ENCODE measurements around the gene TMEM184A.

The TMEM184A gene

GRCh38 chr7:1539882-1540775 lies 15.9 kb downstream of the TMEM184A start:
- Histone ChIP-seq H3K4me1 (ENCODE audit: low read length) (no peaks in the 10 kb centered on the region), H3K79me2 (ENCODE audit: low read length) (peaks cover 41% of the 10 kb centered on the region), H2AFZ (ENCODE audit: low read depth, low read length) (no peak overlapping the region), H3K36me3 (replicated peaks; ENCODE audit: low read depth, low read length) (no peaks in the 10 kb centered on the region), H4K20me1 (ENCODE audit: insufficient read depth, low read length) (peaks cover 33% of the 10 kb centered on the region), H3K4me2 (ENCODE audit: low read length) (no peak overlapping the region), H3K27me3 (ENCODE audit: low read depth, low read length) (no peaks in the 10 kb centered on the region), H3K9ac (ENCODE audit: low read length) (no peak overlapping the region), H3K9me3 (ENCODE audit: insufficient read depth, low read length) (no peaks in the 10 kb centered on the region), H3K4me3 (ENCODE audit: low read length) (no peak overlapping the region), H3K27ac (ENCODE audit: low read length) (no peak overlapping the region)
- TF ChIP-seq EZH2phosphoT487 (IDR thresholded peaks at IDR 0.05; ENCODE audit: low read depth): no peak
- TF ChIP-seq, protein P1, sequence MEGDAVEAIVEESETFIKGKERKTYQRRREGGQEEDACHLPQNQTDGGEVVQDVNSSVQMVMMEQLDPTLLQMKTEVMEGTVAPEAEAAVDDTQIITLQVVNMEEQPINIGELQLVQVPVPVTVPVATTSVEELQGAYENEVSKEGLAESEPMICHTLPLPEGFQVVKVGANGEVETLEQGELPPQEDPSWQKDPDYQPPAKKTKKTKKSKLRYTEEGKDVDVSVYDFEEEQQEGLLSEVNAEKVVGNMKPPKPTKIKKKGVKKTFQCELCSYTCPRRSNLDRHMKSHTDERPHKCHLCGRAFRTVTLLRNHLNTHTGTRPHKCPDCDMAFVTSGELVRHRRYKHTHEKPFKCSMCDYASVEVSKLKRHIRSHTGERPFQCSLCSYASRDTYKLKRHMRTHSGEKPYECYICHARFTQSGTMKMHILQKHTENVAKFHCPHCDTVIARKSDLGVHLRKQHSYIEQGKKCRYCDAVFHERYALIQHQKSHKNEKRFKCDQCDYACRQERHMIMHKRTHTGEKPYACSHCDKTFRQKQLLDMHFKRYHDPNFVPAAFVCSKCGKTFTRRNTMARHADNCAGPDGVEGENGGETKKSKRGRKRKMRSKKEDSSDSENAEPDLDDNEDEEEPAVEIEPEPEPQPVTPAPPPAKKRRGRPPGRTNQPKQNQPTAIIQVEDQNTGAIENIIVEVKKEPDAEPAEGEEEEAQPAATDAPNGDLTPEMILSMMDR (IDR thresholded peaks at IDR 0.05; ENCODE audit: low read depth, low read length): no peak

DNA sequence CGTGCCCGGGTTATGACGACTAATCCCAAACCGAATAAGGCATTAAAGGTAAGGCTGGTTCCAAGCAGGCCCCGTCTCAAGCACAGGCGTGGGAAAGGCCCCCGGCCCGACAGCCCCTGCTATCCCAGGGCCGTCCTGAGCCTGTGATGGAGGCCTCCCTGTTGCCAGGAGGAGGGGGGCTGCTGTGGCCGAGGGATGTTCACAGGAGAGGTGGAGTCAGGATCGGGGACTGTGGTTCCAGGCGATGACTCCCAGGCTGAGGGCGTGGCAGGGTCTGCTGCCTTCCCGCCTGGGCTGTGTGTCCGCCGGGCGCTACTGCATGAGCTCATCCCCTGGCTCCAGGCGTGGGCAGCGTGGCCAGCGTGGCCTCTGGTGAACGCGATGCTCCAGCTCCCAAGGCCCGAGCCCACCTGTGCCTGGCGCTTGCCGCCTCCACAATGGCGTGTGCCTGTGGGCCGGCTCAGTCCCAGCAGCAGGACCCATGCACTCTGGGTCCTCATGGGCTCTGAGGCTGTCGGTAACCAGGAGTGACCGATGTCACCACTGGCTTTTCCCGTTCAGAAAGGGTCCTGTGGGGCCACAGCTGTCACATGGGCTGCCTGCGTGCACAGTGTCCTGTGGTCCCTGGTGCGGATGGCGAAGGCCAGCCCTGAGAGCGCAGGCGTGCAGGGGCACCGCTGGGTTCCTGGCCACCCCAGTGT lies 16.7 kb downstream of the TMEM184A start:
- H3K9me3 ChIP-seq (ENCODE audit: insufficient read depth, low read length): no peaks in the 10 kb centered on the region
- no peak overlapping the region for H2AFZ ChIP-seq (ENCODE audit: low read depth, low read length)
- no peak overlapping the region for H3K4me2 ChIP-seq (ENCODE audit: low read length)
- TF ChIP-seq, protein P1 (IDR thresholded peaks at IDR 0.05; ENCODE audit: low read depth, low read length): no peak
- TF ChIP-seq EZH2phosphoT487 (IDR thresholded peaks at IDR 0.05; ENCODE audit: low read depth): no peak
- no peak overlapping the region for H3K9ac ChIP-seq (ENCODE audit: low read length)
- H3K27me3 ChIP-seq (ENCODE audit: low read depth, low read length): no peaks in the 10 kb centered on the region
- no peak overlapping the region for H3K27ac ChIP-seq (ENCODE audit: low read length)
- H3K79me2 ChIP-seq (ENCODE audit: low read length): peaks cover 49% of the 10 kb centered on the region
- no peak overlapping the region for H3K4me3 ChIP-seq (ENCODE audit: low read length)
- H3K4me1 ChIP-seq (ENCODE audit: low read length): peaks cover 2% of the 10 kb centered on the region
- peaks cover 39% of the 10 kb centered on the region for H4K20me1 ChIP-seq (ENCODE audit: insufficient read depth, low read length)
- no peaks in the 10 kb centered on the region for H3K36me3 ChIP-seq (replicated peaks; ENCODE audit: low read depth, low read length)

- Histone ChIP-seq H3K9ac (ENCODE audit: low read length) (no peak overlapping the region), H4K20me1 (ENCODE audit: insufficient read depth, low read length) (peaks cover 45% of the 10 kb centered on the region), H3K9me3 (ENCODE audit: insufficient read depth, low read length) (no peaks in the 10 kb centered on the region), H3K4me3 (ENCODE audit: low read length) (no peak overlapping the region), H3K4me2 (ENCODE audit: low read length) (no peak overlapping the region), H3K36me3 (replicated peaks; ENCODE audit: low read depth, low read length) (no peaks in the 10 kb centered on the region), H2AFZ (ENCODE audit: low read depth, low read length) (no peak overlapping the region), H3K4me1 (ENCODE audit: low read length) (peaks cover 8% of the 10 kb centered on the region), H3K27ac (ENCODE audit: low read length) (no peak overlapping the region), H3K27me3 (ENCODE audit: low read depth, low read length) (no peaks in the 10 kb centered on the region), H3K79me2 (ENCODE audit: low read length) (peaks cover 55% of the 10 kb centered on the region)
- TF ChIP-seq EZH2phosphoT487 (IDR thresholded peaks at IDR 0.05; ENCODE audit: low read depth): no peak
- TF ChIP-seq, protein P1 (IDR thresholded peaks at IDR 0.05; ENCODE audit: low read depth, low read length): no peak
Observed at GRCh38 chr7:1538544-1539180, 17.3 kb downstream of the TMEM184A start.
